Endometrial microvascular endothelial cells (primary cell): ENCODE measurements around the gene REXO2. TPM values are rescaled to one million over a fixed set of nuclear protein-coding genes. Genes with fewer than 3 reads are reported as not detected.

Experiments
- total RNA-seq: library from RNA; depleted of rRNA; stranded (reverse); fragments of >200 nt; gene quantifications from one replicate; pipeline ENCODE4 v1.2.3, GENCODE V29; 2015; ENCODE audit errors: inconsistent ontology term

REXO2 gene
- total RNA-seq, 1 donor from 2014 or later: 161 TPM

Other genes starting within 250 kb of the REXO2 start
- gene NNMT, start 143.1 kb upstream of the REXO2 start, total RNA-seq: 294 TPM
- 3.8 TPM for gene C11orf71, start 39.0 kb upstream of the REXO2 start, total RNA-seq
- gene RBM7, start 38.8 kb upstream of the REXO2 start, total RNA-seq: 26.5 TPM
- gene NXPE1, start 120.4 kb downstream of the REXO2 start, total RNA-seq: not detected
- gene NXPE4, start 156.3 kb downstream of the REXO2 start, total RNA-seq: not detected
- not detected for gene NXPE2, start 239.1 kb downstream of the REXO2 start, total RNA-seq